ENCODE measurements around the gene PCK1. TPM values are rescaled to one million over a fixed set of nuclear protein-coding genes. Genes with fewer than 3 reads are reported as not detected.

The PCK1 gene
- total and polyA plus RNA-seq, 2 of the 8 experiments (the other 6 are each of a cell fraction or from before 2014, with no cell fraction given): not detected

GRCh38 chr20:57580478-57581201, 19.7 kb downstream of the PCK1 start:
- Histone ChIP-seq H4K8ac (ENCODE audit: extremely low read depth, insufficient read depth, low read length) (no peak overlapping the region), H3K4ac (replicated peaks; ENCODE audit: insufficient read length, low read depth, low read length) (no peak overlapping the region), H2BK12ac (ENCODE audit: low read depth, low read length) (peak overlapping the region; percentile 43; the same call in 1 of the 2 replicates), H3K36me3 (ENCODE audit: control insufficient read depth in 2 of 4, insufficient read depth in 4 of 4, low read length in 3 of 4) (no peaks in the 10 kb centered on the region), H2BK15ac (ENCODE audit: low read length) (no peak overlapping the region), H4K20me1 (replicated peaks in 1 of 2; ENCODE audit: control insufficient read depth in 1 of 2, insufficient read depth in 2 of 2, low read length in 2 of 2) (no peaks in the 10 kb centered on the region), H3K23me2 (ENCODE audit: low read depth, low read length) (peaks cover 1% of the 10 kb centered on the region; the same call in 1 of the 2 replicates), H2BK5ac (ENCODE audit: low read depth, low read length) (no peak overlapping the region), H2BK20ac (ENCODE audit: low read length) (no peak overlapping the region), H2AK5ac (ENCODE audit: low read depth, low read length) (no peak overlapping the region), H3K14ac (ENCODE audit: insufficient read length) (no peak overlapping the region), H3K27me3 (replicated peaks in 1 of 4; ENCODE audit: control insufficient read depth in 3 of 4, extremely low read depth in 1 of 4, insufficient read depth in 3 of 4, low read length in 3 of 4) (peaks cover 0 to 2% (median 0%) of the 10 kb centered on the region in 4 experiments; a peak in 2 of 7 replicates), H3K23ac (ENCODE audit: insufficient read length) (no peak overlapping the region), H3K4me3 (ENCODE audit: extremely low read depth in 1 of 4, insufficient read depth in 2 of 4, low read depth in 3 of 4, low read length in 4 of 4) (no peak overlapping the region), H2BK120ac (replicated peaks; ENCODE audit: low read depth, low read length) (no peak overlapping the region), H3K9me3 (ENCODE audit: insufficient read depth in 2 of 2, low read depth in 1 of 2, low read length in 1 of 2) (no peaks in the 10 kb centered on the region), H3K79me2 (ENCODE audit: control insufficient read depth in 1 of 2, insufficient read depth in 2 of 2, low read length in 2 of 2) (no peaks in the 10 kb centered on the region), H3K4me2 (ENCODE audit: insufficient read depth in 1 of 2, low read depth in 2 of 2, low read length in 2 of 2) (no peak overlapping the region), H3K79me1 (ENCODE audit: low read depth, low read length) (no peaks in the 10 kb centered on the region), H3K56ac (replicated peaks; ENCODE audit: insufficient read length, low read depth, low read length) (no peak overlapping the region), H2AFZ (ENCODE audit: low read length) (no peak overlapping the region), H3K4me1 (replicated peaks in 1 of 4; ENCODE audit: control insufficient read depth in 3 of 4, insufficient read depth in 4 of 4, low read length in 3 of 4) (no peaks in the 10 kb centered on the region; a peak in 1 of 7 replicates), H3K27ac (ENCODE audit: low read depth, low read length) (no peak overlapping the region), H4K5ac (ENCODE audit: insufficient read length, low read depth, low read length) (no peak overlapping the region), H3K9ac (replicated peaks in 1 of 4; ENCODE audit: extremely low read depth in 1 of 4, low read depth in 3 of 4, low read length in 3 of 4) (no peak overlapping the region), H3K18ac (ENCODE audit: extremely low read depth, low read length) (no peak overlapping the region), H4K91ac (replicated peaks; ENCODE audit: insufficient read length, low read length) (no peak overlapping the region)
- FAIRE-seq (no peak), DNase-seq (ENCODE audit: low read depth in 1 of 2, low spot score in 2 of 2) (no peak)
- CTCF ChIA-PET (ENCODE audit: partially characterized antibody): interaction anchor here (1.0 to 5.6 kb wide), 10 partner anchors 8 to 82 kb away, joined by 3 to 55 read pairs (median 5); no protein-coding TSS in a partner anchor
- WGBS, 2 experiments (ENCODE audit: extremely low coverage in 1 of 2, insufficient coverage in 1 of 2, insufficient read length in 1 of 2, insufficient replicate concordance in 2 of 2, low coverage in 1 of 2, low lambda C conversion rate in 2 of 2, missing lambda C conversion rate in 1 of 2): 91% methylated on average over 13 of the region's 13 CpGs; no CpG with 5 or more reads in 1 of the 2 experiments
- POLR2A ChIA-PET (ENCODE audit: partially characterized antibody): no interaction called here
- TF ChIP-seq RBBP5 (IDR thresholded peaks at IDR 0.05; ENCODE audit: borderline replicate concordance, low read depth, low read length) (no peak), CBX5 (IDR thresholded peaks at IDR 0.05; ENCODE audit: low read depth, low read length) (no peak), RAD21 (IDR thresholded peaks at IDR 0.05 in 1 of 2, conservative IDR thresholded peaks at IDR 0.05 in 1 of 2; ENCODE audit: low read depth in 2 of 2, low read length in 2 of 2) (no peak), FOSL1 (IDR thresholded peaks at IDR 0.05; ENCODE audit: insufficient read depth, low read depth, low read length) (no peak), SIX5 (IDR thresholded peaks at IDR 0.05; ENCODE audit: low read depth, low read length) (no peak), CBX8 (IDR thresholded peaks at IDR 0.05; ENCODE audit: borderline replicate concordance, low read depth, low read length) (no peak), ATF2 (IDR thresholded peaks at IDR 0.05; ENCODE audit: low read length) (no peak), BRCA1 (IDR thresholded peaks at IDR 0.05; ENCODE audit: low read depth, low read length) (no peak), GABPA (IDR thresholded peaks at IDR 0.05; ENCODE audit: borderline replicate concordance, insufficient read depth, low read length) (no peak), POLR2AphosphoS5 (IDR thresholded peaks at IDR 0.05; ENCODE audit: low read depth, low read length) (no peak), SRF (IDR thresholded peaks at IDR 0.05; ENCODE audit: low read depth, low read length) (no peak)

All from H1 (cell line).